TTC549 (cell line): ENCODE results near the gene CTBP2.

Experiments
- FAIRE-seq: peaks from 2 replicates; lab custom pipeline; 2012; peaks lifted over from hg19 to GRCh38; lab: Jason Lieb, UNC

CTBP2 gene

DNA sequence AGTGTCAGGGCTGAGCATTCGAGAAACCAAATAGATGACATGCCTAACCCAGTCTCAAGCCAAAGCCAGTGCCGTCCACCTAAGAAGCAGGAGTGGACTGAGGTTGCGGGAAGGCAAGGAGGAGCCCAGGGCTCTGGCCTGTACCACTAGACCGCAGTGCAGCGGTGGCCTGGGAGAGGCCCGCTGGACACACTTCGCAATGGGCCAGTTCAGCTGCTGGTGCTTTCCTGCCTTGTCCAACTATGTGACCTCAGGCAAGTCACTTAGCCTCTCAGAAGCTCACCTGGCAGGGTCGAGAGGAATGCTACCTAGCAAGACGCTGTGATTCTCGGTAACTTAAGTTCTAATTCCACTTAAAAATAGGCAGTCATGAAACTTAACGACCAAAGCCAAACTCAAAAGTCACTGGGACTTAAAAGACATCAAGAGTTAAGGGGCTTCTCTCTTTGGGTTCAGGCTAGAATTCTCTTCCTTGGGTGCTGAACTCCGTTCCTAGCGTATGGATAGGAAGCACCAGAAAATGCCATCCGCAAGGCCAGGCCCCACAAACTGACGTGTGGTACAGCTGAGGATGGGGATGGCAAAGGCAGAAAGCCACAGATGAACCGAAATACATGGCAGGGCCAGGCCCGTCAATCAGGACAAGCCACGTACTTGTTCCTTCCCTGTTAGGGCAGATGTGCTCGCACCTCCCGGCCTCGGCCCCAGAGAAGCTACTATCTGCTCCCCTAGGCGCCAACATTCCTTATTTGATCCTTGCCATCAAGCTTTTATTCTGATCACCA, 34.2 kb downstream of the CTBP2 start:
- no peak for FAIRE-seq

DNA sequence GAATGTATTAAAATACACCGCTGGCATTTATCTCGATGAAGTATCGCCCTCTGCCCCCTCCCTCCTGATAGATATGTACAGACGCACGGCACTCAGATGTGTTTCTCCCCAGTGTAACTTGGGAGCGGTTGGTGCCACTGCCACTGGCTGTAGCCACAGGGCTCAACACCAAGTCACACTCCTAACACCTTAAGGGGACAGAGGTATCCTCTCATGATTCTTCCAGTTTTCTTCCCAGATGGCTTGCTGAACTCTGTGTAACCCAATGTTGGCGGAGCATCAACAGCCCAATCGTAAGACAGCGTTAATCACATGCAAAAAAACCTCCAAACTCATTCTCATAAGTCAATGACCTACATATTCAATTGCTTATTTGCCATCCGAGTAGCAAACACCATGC, 35.5 kb downstream of the CTBP2 start:
- no peak for FAIRE-seq

DNA sequence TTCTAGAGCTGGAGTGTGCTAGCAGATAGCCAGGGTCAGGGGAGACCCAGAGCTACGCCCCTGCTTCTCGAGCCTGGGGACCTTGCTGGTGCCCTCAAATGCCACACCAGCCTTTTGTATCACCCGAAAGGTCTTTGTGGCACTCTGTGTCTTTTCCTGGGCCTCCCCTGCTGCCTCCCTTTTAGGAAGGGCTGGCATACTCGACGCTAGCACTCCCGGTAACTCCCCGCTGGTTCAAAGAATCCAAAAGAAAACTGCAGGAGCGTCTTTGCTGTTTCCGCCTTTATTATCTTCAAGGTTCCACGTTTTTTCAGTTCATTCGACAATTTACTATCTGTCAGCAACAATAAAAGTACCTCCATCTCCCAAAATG, 36.3 kb downstream of the CTBP2 start:
- FAIRE-seq, result no peak

DNA sequence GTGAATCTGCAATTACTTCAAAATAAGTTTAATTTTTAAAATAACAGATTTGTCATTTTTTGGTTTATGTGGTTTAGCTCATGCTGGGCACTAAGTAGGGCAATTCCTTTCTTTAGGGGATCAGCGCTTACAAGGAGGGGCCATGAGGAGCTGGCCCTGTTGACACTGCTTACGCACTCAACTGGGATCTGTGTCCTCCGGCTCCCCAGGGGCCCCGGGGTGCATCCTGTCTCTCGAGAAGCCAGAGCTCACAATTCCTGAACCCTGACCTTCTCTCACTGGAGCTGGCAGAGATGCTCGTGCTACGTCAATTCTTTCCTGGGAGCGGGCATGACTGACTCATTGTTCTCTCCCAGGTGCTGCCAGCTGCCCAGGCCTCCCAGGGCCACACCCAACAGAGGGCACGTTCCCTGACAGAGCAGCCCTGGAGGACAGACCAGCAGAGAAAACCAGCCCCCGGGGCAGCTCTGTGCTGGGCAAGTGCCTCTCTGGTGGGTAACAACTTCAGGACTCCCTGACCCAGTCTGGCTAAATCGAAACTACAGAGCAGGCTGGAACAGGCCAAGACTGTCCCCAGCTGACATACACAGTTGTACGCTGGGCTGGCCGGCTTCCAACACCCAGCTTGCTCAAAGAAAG, 36.8 kb downstream of the CTBP2 start:
- FAIRE-seq, result no peak

DNA sequence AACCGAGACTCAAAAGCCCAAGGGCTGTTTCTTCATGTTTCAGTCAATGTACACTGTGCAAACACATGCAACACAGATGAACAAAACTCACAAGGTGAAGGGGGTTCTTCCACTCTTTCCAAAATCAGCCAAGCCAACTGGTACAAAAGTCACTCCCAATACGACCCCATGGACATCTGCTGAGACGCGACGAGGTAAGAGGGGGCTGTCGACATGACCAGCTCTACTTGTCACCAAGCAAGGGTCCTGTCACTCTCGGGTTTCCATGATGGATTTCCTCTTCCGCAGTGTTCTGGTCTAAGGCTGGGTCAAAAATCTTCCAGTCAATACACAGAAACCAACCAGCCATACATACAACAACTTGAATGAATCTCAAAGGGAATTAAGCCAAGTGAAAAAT, 37.8 kb downstream of the CTBP2 start:
- FAIRE-seq, result no peak

DNA sequence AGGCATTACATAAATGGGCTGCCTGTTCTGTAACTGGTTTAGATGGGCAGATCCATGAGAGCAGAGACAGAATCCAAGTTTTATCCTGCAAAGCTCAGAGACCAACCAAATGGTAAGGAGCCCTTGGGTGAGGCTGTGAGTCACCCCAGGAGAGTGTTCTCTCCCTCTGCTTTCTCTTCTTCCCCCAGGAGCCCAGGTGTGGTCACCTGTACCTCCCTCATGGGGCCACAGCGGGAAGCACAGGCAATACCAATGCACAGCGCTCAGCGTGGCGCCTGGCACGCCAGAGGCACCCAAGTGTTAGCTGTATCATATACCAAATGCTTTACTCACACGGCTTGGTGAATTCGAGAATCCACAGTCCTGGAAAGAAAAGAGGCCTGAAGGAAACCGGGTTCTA, 39.4 kb downstream of the CTBP2 start:
- FAIRE-seq, result no peak

DNA sequence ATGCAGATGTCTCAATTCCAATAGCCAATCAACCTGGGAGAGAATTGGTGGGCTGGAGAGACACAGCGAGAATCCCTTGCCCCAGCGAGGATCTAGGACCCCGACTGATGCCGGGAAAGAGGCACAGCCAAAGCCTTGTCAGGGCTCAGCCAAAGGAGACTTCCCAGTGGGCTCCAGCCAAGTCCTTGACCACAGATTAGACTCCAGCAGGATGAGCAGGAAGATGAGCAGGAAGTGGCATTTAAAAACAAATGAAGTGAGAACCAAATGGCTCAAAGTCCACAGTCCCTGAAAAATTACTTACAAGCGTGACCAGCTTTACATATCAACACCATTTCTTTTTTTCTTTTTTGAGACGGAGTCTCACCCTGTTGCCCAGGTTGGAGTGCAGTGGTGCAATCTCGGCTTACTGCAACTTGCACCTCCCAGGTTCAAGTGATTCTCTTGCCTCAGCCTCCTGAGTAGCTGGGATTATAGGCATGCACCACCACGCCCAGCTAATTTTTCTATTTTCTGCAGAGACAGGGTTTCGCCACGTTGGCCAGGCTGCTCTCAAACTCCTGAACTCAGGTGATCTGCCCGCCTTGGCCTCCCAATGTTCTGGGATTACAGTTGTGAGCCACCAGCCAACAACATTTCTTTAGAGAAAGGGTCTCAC, 40.2 kb downstream of the CTBP2 start:
- FAIRE-seq, result no peak

DNA sequence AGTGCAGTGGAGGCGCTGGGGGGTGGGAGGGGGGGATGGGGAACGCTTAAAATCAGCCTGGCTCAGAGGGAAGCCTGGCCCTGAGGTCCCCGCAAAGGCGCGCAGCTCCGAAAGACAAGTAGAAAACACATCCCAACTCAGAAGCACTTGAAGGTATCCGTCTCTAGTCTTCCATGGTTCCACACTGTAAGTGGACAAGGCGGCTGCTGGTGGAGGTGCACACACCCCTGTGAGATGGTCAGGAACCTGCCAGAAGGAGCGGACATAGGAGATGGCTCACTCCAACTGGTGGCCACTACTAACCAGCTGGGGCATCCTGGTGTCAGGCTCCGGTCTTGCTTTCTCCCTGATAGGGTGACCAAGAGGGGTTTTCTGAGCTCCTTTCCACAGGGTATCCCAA, 41.7 kb downstream of the CTBP2 start:
- no peak for FAIRE-seq

DNA sequence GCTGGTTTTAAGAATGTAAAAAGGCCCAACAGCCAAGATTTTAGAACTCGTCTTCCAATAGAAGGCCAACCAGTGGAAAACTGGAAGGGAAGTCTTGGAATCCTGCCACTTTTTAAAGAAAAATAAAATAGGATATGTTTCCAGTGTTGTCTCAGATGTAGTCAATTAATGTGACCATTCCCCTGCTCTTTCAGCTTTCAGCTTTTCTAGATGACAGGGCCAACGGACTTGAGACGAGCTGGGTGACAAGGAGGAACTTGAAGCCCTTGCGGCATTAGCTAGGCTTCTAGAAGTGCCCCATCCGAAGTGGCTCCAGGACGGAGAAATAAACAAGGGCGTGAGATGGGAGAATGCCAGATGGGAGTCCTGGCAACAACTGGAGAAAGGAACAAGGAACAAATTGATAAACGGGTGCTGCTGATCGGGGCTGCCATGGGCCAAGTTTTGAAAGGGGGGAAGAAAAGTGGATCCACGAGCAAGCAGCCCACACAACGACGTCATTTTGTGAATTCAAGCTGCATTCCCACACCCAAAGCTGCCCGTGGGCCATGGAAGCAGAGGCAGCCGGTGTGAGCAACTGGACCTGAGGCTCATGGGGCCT, 42.3 kb downstream of the CTBP2 start:
- FAIRE-seq, result no peak

DNA sequence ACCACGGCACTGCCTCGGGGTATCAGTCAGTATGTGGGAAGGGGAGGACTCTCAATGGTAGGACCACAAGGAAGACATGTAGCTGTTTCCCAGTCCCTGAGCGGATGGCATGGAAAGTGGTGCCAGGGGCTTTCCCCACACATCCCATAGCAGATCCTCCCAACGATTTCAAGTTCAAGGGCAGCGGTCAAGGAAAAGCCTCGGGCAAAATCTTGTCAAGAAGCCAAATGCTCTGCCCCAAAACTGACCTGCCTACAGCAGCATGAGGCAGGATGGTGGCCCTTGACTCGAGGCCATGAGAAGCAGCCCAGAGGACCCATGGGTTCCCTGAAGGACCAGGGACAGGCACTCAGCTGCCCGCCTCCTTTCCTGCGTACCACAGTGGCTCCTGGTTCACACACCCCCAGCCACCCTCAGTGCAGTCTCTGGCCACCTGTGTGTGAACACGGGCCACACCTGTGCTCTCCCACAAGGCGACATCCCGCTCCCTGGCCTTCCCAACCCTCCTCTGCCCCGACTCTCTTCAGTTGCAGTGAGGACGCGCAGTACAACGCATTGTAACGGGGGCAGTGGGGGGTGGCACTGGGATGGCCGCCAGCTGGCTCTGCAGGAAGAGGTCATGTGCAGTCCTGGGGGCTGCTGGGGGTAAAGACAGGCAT, 43.6 kb downstream of the CTBP2 start:
- FAIRE-seq, result no peak

DNA sequence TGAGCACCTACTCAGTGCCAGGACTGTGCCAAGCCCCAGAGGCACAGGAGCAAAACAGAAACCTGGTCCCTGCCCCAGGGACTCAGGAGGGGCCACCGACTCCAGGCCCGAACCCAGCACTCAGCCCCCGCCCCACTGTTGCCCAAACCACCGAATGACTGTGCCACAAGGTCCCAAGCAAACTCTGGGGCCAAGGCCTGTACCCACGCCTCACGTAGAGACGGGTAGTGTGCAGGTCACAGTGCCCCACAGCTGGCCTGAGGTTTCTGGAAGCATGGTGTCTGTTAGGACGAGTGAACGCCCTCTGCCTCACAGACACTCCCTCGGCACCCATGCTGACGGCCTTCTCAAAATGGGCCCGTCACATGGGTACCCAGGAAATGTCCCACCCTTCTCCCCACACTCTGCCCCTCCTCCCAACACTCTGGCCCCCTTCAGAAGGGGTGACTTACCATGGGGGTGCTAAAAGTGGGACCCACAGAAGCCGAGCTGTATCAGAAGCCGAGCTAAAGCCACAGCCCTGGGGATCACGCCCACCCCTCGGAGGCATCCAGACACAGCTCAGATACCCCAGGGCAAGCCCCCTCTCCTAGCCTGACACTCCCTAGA, 44.2 kb downstream of the CTBP2 start:
- FAIRE-seq, result no peak

DNA sequence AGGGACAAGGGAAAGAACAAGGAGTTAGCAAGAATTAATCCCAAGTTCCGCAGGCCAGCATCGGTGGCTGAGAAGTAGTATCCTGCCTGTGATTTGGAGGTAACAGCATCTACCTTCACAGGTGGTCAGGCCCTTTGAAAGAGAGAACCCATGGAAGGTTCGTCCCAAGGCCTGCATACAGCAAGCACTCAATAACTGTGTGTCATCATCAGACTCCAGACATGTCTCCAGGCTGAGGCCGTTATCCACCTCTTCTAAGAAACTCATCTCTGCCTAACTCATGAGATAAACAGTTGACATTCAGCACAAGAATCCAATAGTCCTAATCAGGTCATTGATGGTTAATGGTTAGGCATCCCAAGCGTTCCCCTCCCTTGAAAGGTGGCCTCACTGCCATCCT, 45.0 kb downstream of the CTBP2 start:
- FAIRE-seq, result no peak

DNA sequence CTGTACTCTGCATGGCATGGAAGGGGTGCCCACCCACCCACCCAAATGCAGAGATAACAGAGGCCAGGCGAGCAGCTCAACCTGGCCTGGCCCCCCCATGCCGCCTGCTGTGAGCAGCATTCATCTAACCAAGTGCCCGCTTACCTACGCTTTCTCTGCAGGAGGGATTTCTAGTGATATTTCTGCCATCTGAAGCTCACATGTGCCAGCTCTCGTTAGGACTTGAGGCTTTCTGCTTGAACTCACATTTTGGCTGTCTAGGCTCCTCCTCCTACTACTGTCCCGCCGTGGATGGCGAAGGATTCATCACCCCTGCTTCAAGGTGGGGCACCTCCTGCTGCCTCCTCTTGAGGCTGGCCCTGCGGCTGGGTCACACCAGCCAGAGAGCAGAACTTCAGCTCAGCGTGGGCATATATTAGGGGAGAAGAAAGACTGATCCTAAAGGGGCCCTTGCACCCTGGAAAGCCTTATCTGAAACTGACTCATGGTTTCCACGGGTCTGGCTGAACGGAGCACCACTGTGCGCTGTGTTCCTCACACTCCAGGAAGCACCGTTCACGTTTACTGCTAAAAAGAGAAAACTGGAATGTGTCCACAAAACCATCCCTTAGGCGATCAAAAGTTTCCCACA, 45.5 kb downstream of the CTBP2 start:
- FAIRE-seq, result no peak

DNA sequence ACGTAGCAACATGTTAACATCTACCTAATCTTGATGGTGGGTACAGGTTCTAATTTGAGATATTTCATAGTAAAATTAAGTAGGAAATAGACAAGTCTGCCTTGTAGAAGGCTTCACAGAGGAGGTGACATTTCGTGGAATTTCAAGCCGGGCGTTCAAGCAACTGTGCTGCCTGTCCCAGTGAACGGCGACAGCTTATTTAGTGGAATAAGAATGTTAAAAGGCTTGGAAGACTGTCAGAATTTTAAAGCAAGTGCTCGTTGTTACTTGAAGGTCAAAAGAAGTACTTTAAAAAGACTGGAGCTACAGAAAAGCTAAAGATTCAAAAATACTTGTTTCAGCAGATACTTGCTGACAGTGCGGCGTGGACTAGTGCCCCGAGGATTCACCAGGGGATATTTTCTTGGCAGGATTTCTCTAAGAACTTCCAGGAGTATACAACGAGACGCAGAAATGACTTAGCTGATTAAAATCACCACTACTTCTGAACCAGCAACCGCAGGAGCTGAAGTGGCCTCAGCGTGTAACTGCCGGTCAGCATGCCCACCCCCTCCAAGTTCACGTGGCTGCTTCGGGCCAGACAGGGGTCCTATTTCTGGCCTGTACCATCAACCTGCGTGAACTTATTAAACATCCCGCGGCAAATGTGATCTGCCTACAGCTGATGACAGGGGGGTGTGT, 46.5 kb downstream of the CTBP2 start:
- FAIRE-seq, result no peak

DNA sequence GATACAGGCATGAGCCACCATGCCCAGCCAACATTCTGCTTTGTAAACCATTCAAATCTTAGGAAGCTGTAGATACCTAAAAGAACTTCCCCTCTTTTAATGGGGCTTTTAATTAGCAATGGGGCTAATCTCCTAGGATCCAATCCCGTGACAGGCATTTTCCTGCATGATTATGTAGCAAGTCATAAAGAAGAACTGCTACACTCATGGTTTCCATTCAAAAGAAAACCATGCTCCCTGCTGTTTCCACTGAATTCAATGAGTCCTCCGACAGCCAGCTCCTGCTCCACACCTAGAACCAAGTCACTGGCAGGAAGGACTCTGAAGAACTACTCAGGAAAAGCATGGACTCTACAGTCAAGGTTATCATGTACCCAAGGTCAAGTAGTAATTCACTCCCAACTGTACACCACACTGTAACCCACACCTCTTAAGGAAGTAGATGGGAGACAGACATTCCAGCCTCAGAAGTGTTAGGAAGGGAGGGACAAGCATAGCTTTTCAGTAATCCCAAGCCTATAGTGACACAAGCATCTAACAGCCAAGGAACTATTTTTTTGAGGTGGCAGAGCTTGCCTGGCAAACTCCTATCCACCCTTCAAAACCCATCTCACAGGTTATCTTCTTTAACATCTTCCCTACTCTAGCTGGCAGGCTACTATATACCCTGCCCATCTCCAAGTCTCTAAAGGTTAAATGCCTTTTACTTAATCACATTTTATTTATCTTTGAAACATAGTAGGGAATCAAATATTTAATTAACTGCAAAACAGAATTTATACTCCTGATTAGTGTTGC, 47.5 kb downstream of the CTBP2 start:
- no peak for FAIRE-seq

DNA sequence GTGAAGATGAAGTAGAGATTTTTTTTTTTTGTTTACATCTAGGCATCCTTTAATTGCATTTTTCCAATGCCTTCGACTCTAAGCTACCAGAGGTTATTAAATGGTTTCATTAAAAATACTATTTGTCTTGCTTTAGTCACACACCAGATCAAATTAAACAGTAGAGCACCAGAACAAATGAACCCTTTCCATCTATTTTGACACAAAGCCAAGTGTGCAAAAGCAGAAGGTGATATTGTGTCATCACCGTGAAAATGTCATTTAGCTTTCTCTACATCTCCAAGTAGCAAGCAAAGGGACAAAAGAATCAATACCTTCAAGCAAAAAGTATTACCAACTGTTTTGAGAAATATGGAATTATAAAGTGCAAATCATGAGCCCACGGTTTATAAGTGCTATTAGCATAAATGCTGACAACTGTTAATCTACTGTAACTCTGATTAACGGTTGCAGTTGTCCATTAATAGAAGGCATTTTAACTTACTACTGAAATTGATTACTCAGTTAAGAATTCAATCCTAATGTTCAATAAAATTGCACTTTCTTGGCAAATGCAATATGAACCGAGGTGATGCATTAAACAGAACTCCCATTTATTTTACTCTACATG, 49.1 kb downstream of the CTBP2 start:
- FAIRE-seq, result no peak

DNA sequence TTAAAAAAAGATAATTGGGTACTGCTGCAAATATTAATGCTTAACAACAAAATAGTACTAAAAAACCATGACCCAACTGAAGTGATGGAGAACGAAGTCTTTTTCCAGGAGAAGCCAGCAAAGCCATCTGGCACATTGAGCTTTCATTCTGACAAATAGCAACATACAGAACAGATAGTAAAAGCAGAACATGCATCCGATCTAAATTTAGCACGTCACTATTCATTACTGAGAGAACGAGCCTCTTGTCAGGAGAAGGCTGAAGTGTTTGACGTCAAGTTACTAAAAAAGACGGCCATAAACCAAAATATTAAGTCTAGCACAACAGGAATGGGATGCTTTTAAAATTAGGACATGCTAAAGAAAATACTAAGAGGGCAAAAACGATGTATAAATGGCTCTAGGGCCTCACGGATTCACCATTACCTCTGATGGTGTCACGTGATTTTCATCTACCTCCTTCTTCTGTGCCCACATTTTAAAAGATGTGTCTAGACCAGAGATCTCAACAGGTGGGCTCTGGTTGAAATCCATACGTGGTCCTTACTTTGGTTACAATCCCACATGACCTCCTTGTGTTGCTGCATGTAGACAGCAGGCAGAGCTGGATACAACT, 52.3 kb downstream of the CTBP2 start:
- FAIRE-seq, result no peak

DNA sequence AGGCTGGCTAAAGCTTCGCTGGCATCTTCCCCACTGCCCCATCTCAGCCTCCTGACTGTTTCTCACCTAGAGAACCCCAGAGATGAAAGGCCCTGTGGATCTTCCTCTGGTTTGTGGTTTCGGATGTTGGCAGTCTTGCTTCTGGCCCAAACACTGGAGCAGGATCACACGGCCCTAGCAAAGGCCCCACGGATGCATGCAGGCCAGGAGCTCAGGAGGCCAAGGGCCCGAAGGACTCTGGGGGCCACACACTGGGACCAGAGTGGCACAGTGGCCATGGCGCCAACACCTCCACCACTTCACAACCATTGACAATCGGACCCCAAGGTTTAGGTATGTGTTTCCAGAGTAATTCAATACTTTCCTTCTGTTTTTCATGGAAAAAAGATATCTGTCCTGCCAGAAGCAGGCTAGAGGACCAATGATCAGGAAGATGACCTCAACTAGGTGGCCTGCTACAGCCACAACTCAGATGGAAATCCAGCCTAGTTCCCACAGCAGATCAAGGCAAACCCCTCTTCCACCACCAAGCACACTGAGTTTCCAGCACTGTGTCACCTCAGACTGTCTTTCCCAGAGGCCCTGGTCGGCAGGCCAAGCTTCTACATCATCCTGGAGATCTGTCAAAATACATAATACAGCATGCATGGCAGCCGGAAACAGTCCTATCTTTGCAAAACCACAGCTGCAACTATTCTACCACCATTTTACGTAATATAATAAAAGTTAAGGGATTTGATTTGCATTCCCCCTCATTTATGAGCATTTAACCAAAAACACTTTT, 53.0 kb downstream of the CTBP2 start:
- FAIRE-seq, result no peak

DNA sequence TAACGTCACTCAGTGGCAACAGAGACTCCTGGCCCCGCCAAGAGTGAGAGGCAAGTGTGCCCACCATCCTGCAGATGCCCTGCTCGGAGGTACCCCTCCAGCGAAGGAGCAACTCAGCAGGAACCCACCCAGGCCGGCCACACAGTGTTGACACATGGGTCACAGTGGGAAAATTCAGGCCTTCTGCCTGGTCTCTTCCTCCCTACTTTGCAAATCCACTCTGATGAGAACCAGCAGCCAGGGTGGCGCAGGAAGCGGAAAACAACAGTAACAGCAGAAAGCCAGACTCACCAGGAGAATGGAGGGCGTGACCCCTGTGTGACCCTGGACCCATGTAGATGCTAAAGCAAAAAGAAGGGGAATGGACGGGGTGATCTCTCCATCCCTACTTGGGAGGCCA, 53.8 kb downstream of the CTBP2 start:
- no peak for FAIRE-seq
